ENCODE data around the gene PAOX.

The PAOX gene

GRCh38 chr10:133379152-133379800 lies at the start of gene PAOX:
PAOX (plus strand) TSS chr10:133379262; CDS start chr10:133379317, 55 bp downstream.
- H3K4me3 ChIP-seq (ENCODE audit: low read depth, low read length), result peak within 1 kb of the TSS; percentile 66
- in situ Hi-C loops (cut with HindIII; ENCODE audit: low sequenced_read_pairs), result no loop called here
- no peak for DNase-seq (ENCODE audit: low read depth)
- TF ChIP-seq, protein P1, sequence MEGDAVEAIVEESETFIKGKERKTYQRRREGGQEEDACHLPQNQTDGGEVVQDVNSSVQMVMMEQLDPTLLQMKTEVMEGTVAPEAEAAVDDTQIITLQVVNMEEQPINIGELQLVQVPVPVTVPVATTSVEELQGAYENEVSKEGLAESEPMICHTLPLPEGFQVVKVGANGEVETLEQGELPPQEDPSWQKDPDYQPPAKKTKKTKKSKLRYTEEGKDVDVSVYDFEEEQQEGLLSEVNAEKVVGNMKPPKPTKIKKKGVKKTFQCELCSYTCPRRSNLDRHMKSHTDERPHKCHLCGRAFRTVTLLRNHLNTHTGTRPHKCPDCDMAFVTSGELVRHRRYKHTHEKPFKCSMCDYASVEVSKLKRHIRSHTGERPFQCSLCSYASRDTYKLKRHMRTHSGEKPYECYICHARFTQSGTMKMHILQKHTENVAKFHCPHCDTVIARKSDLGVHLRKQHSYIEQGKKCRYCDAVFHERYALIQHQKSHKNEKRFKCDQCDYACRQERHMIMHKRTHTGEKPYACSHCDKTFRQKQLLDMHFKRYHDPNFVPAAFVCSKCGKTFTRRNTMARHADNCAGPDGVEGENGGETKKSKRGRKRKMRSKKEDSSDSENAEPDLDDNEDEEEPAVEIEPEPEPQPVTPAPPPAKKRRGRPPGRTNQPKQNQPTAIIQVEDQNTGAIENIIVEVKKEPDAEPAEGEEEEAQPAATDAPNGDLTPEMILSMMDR (IDR thresholded peaks at IDR 0.05; ENCODE audit: low read depth, low read length, missing control alignments), result no peak

DNA sequence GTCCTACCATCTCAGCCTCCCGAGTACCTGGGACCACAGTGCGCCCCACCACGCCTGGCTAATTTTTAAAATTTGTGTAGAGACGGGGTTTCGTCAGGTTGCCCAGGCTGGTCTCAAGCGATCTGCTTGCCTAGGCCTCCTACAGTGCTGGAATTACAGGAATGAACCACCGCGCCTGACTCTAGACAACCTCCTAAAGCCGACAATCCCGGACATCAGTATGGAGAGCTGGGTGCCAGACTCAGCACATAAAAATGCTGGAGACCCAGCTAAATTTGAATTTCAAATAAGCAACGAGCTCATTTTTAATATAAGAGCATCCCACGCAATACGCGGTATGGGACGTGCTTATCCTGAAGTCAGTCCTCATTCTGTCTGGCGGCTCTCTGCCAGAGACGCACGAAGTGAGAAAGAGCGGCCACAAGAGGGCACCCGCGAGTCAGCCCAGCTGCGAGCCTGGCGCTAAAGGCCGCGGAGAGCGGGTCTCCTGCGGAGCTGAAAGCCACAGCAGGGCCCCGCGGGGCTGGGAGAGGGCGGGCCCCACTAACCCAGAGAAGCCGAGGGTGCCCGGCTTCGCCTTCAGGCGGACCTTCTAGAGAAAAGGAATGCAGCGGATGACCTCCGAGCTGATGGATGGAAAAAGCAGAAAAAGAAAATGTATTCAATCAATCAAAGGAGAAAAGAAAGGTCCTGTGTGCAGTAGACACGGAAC lies 49.4 kb upstream of the PAOX start:
- TF ChIP-seq, protein P1 (IDR thresholded peaks at IDR 0.05; ENCODE audit: low read depth, low read length, missing control alignments), result peak; percentile 96
- DNase-seq (ENCODE audit: low read depth), result peak; percentile 79
- peak overlapping the region; percentile 4 for H3K4me3 ChIP-seq (ENCODE audit: low read depth, low read length)
- in situ Hi-C loops (cut with HindIII; ENCODE audit: low sequenced_read_pairs), result no loop called here

DNA sequence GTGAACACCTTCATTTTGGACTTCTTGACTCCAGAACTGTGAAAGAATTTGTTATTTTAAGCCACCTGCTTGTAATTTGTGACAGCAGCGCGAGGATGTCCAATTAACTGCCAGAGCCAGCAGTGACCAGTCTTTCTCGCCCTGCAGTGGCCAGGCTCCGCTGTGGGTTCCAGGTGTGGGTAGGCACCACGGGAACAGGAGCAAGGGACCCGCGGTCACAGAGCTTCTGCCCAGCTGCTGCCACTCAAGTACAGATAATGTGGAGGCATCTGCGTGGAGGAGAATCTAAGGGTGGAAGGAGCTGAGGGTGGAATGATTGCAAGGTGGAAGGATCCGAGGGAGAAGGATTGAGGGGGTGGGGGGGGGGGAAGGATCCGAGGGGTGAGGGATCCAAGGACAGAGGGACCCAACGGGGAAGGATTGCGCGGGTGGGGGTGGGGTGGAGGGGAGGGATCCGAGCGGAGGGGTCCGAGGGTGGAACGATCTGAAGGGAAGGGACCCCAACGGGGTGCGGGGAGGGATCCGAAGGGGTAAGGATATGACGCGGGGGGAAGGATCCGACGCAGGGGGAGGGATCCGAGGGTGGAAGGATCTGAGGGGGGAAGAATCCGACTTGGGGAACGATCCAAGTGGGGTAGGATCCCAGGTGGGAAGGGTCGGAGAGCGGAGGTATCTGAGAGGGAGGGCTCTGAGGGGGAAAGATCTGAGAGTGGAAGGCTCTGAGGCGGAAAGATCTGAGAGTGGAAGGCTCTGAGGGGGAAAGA lies 45.9 kb upstream of the PAOX start:
- DNase-seq (ENCODE audit: low read depth), result no peak
- TF ChIP-seq, protein P1 (IDR thresholded peaks at IDR 0.05; ENCODE audit: low read depth, low read length, missing control alignments), result no peak
- in situ Hi-C loops (cut with HindIII; ENCODE audit: low sequenced_read_pairs), result no loop called here
- H3K4me3 ChIP-seq (ENCODE audit: low read depth, low read length), result no peak overlapping the region

GRCh38 chr10:133334503-133335245 lies 44.4 kb upstream of the PAOX start:
- H3K4me3 ChIP-seq (ENCODE audit: low read depth, low read length), result peak overlapping the region; percentile 36
- DNase-seq (ENCODE audit: low read depth), result no peak
- TF ChIP-seq, protein P1 (IDR thresholded peaks at IDR 0.05; ENCODE audit: low read depth, low read length, missing control alignments), result no peak
- in situ Hi-C loops (cut with HindIII; ENCODE audit: low sequenced_read_pairs), result no loop called here

GRCh38 chr10:133335246-133336117 lies 43.6 kb upstream of the PAOX start:
- TF ChIP-seq, protein P1 (IDR thresholded peaks at IDR 0.05; ENCODE audit: low read depth, low read length, missing control alignments), result no peak

More at GRCh38 chr10:133335246-133336117, 43.6 kb upstream of the PAOX start:
- in situ Hi-C loops (cut with HindIII; ENCODE audit: low sequenced_read_pairs), result no loop called here
- DNase-seq (ENCODE audit: low read depth), result peak; percentile 41
- H3K4me3 ChIP-seq (ENCODE audit: low read depth, low read length), result peak overlapping the region; percentile 36

All from astrocyte of the cerebellum (primary cell).